Measurements from ENCODE around the gene TNFAIP2.

TNFAIP2 gene

GRCh38 chr14:103100281-103101121, 22.8 kb upstream of the TNFAIP2 start:
- DNase-seq (ENCODE audit: low read depth): no peak
- no peak overlapping the region for H3K4me3 ChIP-seq (ENCODE audit: control insufficient read depth, low read depth, low read length)
- no peak for TF ChIP-seq CTCF (conservative IDR thresholded peaks at IDR 0.05; ENCODE audit: control insufficient read depth, insufficient read depth, low read depth, low read length)

- no peak overlapping the region for H3K4me3 ChIP-seq (ENCODE audit: control insufficient read depth, low read depth, low read length)
- no peak for TF ChIP-seq CTCF (conservative IDR thresholded peaks at IDR 0.05; ENCODE audit: control insufficient read depth, insufficient read depth, low read depth, low read length)
- no peak for DNase-seq (ENCODE audit: low read depth)
Measured at GRCh38 chr14:103101257-103101962, 21.9 kb upstream of the TNFAIP2 start.

- DNase-seq (ENCODE audit: low read depth): no peak
- no peak overlapping the region for H3K4me3 ChIP-seq (ENCODE audit: control insufficient read depth, low read depth, low read length)
- TF ChIP-seq CTCF (conservative IDR thresholded peaks at IDR 0.05; ENCODE audit: control insufficient read depth, insufficient read depth, low read depth, low read length): no peak
Measured at GRCh38 chr14:103101963-103102688, 21.1 kb upstream of the TNFAIP2 start.

- H3K4me3 ChIP-seq (ENCODE audit: control insufficient read depth, low read depth, low read length): no peak overlapping the region
- no peak for DNase-seq (ENCODE audit: low read depth)
- TF ChIP-seq CTCF (conservative IDR thresholded peaks at IDR 0.05; ENCODE audit: control insufficient read depth, insufficient read depth, low read depth, low read length): no peak
Measured at GRCh38 chr14:103102689-103103260, 20.5 kb upstream of the TNFAIP2 start.

GRCh38 chr14:103103461-103104388, 19.5 kb upstream of the TNFAIP2 start:
- H3K4me3 ChIP-seq (ENCODE audit: control insufficient read depth, low read depth, low read length): no peak overlapping the region
- peak; percentile 12 for TF ChIP-seq CTCF (conservative IDR thresholded peaks at IDR 0.05; ENCODE audit: control insufficient read depth, insufficient read depth, low read depth, low read length)
- DNase-seq (ENCODE audit: low read depth): peak; percentile 40

- DNase-seq (ENCODE audit: low read depth): no peak
- TF ChIP-seq CTCF (conservative IDR thresholded peaks at IDR 0.05; ENCODE audit: control insufficient read depth, insufficient read depth, low read depth, low read length): no peak
- no peak overlapping the region for H3K4me3 ChIP-seq (ENCODE audit: control insufficient read depth, low read depth, low read length)
Measured at GRCh38 chr14:103104389-103104653, 18.9 kb upstream of the TNFAIP2 start.
